Activated naive CD8-positive, alpha-beta T cell treated with anti-CD3 and anti-CD28 coated beads, Interleukin-2, amount 50 U/mL, for 24 hours (primary cell): ENCODE data around the gene TSPAN18.

Experiments used
- ATAC-seq: fragments of 150-1000 bp; cut with Tn5 transposase; one replicate; pipeline ENCODE4 v1.10.0; 2021
- DNase-seq: peaks from one replicate; pipeline ENCODE4 v3.0.0; 2021
- H3K27ac Mint-ChIP-seq: one replicate; pipeline ENCODE4 v1.8.0; 2021; ENCODE audit warnings: mild to moderate bottlenecking, mixed read lengths
- H3K27me3 Mint-ChIP-seq: one replicate; pipeline ENCODE4 v1.8.0; 2021; ENCODE audit warnings: mixed read lengths
- H3K36me3 Mint-ChIP-seq: one replicate; pipeline ENCODE4 v1.8.0; 2021; ENCODE audit warnings: low read depth, mixed read lengths
- H3K4me1 Mint-ChIP-seq: one replicate; pipeline ENCODE4 v1.8.0; 2021; ENCODE audit warnings: mixed read lengths
- H3K4me3 Mint-ChIP-seq: one replicate; pipeline ENCODE4 v1.8.0; 2021; ENCODE audit warnings: mild to moderate bottlenecking, moderate library complexity, mixed read lengths
- H3K9me3 Mint-ChIP-seq: one replicate; pipeline ENCODE4 v1.8.0; 2021; ENCODE audit warnings: mixed read lengths

Gene TSPAN18

DNA sequence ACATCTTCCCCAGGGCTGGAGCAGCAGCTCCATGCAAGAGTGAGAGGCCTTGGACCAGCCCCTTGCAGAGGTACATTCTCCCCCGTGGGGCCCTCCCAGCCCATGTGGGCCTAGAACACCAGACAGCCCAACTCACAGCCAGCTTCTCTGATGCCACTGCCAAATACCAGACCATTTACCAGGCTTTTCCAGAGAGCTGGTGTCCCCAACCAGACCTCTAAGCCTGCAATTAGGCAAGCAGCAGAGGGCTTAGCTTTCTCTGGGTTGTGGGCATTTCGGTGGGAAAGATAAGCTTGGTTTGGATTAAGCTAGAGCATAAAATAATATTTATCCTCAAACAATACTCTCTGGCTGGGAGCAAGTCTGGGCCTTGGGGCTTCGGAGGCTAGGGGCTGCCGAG is 148.3 kb downstream of the TSPAN18 start:
- Mint-ChIP-seq H3K27ac (no peak overlapping the region), H3K36me3 (no peaks in the 10 kb centered on the region), H3K27me3 (peaks cover 2% of the 10 kb centered on the region), H3K4me3 (no peak overlapping the region), H3K9me3 (no peaks in the 10 kb centered on the region), H3K4me1 (peaks cover 2% of the 10 kb centered on the region)
- ATAC-seq (no peak), DNase-seq (no peak)

DNA sequence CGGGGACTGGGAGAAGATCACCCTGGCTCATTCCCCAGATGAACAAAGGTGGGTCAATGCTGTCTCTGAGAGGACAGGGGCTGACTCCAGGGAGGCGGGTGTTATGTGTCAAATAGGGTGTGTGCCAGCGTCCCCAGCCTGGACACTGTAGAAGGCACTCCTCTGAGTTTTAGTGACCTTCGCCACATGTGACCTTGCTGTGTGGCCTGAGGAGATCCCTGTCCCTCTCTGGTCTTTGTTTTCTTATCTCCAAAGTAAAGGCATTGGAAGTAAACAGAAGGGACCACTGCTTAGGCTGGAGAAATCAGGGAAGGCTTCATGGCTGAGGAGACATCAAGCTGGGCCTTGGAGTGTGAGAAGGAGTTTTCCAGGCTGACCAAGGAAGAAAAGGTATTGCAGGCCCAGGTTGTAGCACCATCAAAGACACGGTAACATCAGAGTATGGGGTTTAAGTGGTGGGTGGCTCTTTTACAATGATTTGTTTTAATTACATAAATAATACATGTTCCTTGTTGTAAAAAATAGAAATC is 149.5 kb downstream of the TSPAN18 start:
- ATAC-seq (no peak), DNase-seq (no peak)
- Mint-ChIP-seq H3K4me1 (no peaks in the 10 kb centered on the region), H3K4me3 (no peak overlapping the region), H3K27me3 (no peaks in the 10 kb centered on the region), H3K27ac (no peak overlapping the region), H3K9me3 (no peaks in the 10 kb centered on the region), H3K36me3 (no peaks in the 10 kb centered on the region)

DNA sequence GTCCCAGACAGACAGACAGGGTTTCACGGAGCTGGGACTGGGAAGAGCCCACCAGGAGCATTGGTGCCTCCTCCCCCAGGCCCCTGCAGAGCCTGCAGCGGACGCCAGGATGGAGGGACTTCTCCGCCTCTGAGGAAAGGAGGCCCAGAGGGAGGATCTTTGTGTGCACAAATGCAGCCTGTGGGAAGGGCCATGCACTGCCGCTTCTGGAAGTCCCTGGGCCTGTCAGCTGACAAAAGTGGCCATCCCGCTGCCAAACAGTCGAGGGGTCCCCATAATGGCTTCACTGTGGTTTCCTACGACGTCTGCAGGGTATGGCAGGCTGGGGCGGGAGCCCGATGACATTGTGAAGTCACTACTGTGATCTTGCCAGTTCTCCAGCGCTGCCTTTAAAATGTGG is 150.1 kb downstream of the TSPAN18 start:
- no peak for ATAC-seq
- no peak for DNase-seq
- H3K27me3 Mint-ChIP-seq: no peaks in the 10 kb centered on the region
- no peak overlapping the region for H3K4me3 Mint-ChIP-seq
- H3K27ac Mint-ChIP-seq: no peak overlapping the region
- H3K4me1 Mint-ChIP-seq: no peaks in the 10 kb centered on the region
- H3K36me3 Mint-ChIP-seq: no peaks in the 10 kb centered on the region
- H3K9me3 Mint-ChIP-seq: no peaks in the 10 kb centered on the region

DNA sequence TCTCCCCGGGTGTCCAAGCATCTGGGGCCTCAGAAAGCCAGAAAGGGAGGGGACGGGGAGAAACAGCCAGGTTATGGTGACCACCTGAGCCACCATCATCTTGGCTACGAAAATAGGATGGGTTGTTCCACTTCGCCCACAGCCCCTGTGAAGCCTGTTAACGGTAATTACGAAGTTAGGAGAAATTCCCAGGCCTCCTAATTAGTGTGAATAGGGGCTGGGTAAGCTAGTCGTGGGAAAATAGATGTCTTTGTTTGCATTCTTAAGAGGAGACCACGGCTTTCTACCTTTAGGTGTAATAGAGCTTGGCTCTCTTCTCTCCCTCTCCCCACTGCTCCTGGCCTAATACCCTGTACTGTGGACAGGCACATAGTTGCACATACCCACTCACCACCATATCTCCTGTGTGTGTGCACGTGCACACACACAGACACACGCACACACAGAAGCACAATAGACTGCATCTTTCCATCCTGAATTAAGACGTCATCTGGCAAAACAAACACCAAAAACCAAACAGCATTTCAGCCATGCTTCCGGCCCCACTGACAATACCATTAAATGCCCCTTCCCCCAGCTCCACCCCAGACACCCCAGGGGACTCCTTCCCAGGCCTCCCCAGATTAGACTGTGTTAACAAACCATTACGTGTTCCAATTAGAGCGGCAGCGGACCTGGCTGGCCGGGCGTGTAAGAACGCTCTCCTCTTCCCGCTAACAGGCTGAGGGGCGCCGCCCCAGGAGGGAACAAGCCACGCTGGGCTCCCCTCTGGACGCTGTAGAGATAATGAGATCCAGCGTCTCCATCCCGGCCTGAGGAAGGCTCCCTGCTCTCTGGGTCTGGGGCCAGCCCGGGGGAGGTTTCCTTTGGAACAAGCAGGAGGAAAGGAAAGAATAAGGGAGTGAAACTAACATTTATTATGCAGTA is 151.1 kb downstream of the TSPAN18 start:
- DNase-seq: no peak
- Mint-ChIP-seq H3K4me1 (no peaks in the 10 kb centered on the region), H3K27me3 (no peaks in the 10 kb centered on the region)

DNA sequence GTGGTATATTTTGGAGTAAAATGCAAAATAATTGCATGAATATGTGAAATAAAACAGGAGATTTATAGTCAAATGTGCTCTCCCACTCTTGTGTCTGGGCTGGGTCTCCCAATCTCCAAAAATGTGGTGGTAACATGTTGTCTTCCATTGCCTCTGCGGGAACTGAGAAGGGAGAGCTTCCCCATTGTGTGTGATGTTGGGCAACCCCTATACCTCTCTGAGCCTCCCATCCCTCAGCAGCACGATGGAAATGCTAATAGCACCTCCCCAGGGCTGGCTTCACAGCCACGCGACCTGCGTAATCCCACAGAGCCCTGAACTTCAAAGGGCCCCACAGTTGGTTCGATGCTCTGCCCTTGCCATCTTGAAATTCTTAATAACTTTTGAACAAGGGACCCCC is 151.9 kb downstream of the TSPAN18 start:
- H3K4me1 Mint-ChIP-seq: no peaks in the 10 kb centered on the region
- ATAC-seq: no peak
- no peaks in the 10 kb centered on the region for H3K9me3 Mint-ChIP-seq
- H3K27ac Mint-ChIP-seq: no peak overlapping the region
- no peak overlapping the region for H3K4me3 Mint-ChIP-seq
- DNase-seq: no peak
- no peaks in the 10 kb centered on the region for H3K36me3 Mint-ChIP-seq
- H3K27me3 Mint-ChIP-seq: no peaks in the 10 kb centered on the region

More for the DNA sequence above, 151.1 kb downstream of the TSPAN18 start:
- no peaks in the 10 kb centered on the region for H3K9me3 Mint-ChIP-seq
- no peak overlapping the region for H3K27ac Mint-ChIP-seq
- no peak overlapping the region for H3K4me3 Mint-ChIP-seq
- ATAC-seq: no peak
- H3K36me3 Mint-ChIP-seq: no peaks in the 10 kb centered on the region

DNA sequence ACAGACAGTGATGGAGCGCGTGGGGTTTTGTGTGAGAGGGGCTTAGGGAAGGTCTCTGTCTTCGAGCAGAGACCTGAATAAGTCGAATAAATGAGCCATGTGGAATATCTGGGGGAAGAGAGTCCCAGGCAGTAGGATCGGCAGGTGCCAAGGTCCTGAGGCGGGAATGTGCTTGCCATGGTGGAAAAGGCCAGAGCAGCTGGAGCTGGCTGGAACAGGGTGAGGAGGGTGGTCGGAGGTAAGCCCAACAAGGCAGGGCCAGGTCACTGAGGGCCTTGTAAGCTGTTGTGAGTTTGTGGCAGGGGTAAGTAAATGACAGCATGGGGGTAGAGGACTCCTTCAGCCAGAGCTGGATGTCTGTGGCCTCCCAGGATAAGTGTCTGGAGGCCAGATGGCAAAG is 152.7 kb downstream of the TSPAN18 start:
- DNase-seq (no peak), ATAC-seq (no peak)
- Mint-ChIP-seq H3K36me3 (no peaks in the 10 kb centered on the region), H3K4me3 (no peak overlapping the region), H3K9me3 (no peaks in the 10 kb centered on the region), H3K4me1 (no peaks in the 10 kb centered on the region), H3K27me3 (no peaks in the 10 kb centered on the region), H3K27ac (no peak overlapping the region)

DNA sequence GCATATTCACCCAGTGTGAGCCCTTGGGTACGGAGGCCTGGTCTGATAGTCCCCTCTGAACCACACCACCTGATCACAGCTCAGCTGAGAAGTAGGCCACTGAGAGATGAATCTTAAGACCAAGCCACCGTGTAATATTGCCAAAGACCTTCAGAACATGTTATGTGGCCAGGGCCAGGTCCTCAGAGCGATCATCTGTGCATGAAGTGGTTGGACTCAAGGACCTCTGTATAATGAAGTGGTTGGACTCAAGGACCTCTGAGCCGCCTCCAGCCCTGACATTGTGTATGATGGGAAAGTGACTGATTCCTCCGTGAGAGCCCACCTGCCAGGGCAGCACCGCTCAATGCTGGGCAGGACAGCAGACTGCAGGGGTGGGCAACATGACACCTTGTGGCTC is 153.7 kb downstream of the TSPAN18 start:
- Mint-ChIP-seq H3K4me3 (no peak overlapping the region), H3K4me1 (no peaks in the 10 kb centered on the region), H3K9me3 (no peaks in the 10 kb centered on the region), H3K27ac (no peak overlapping the region), H3K27me3 (no peaks in the 10 kb centered on the region), H3K36me3 (no peaks in the 10 kb centered on the region)
- peak; percentile 25 for ATAC-seq
- no peak for DNase-seq

DNA sequence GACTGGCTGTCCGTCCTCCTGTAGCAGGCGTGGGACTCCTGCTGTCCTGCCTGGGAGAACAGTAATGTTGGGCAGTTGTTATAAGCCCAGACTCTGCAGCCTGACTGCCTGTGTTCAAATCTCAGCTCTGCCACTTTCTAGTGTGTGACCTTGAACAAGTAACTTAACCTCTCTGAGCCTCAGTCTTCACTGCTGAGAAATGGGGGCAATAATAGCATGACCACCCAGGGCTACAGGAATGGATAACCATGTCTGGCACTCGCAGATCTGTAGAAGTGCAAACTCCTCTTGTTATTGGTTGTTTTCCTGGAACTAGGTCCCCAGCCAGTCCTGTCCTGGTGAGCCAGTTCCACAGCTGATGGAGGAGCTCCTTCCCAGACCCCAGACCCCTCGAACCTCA is 154.2 kb downstream of the TSPAN18 start:
- Mint-ChIP-seq H3K4me1 (no peaks in the 10 kb centered on the region), H3K27ac (no peak overlapping the region), H3K9me3 (no peaks in the 10 kb centered on the region), H3K4me3 (no peak overlapping the region), H3K27me3 (no peaks in the 10 kb centered on the region), H3K36me3 (no peaks in the 10 kb centered on the region)
- no peak for DNase-seq
- ATAC-seq: no peak

DNA sequence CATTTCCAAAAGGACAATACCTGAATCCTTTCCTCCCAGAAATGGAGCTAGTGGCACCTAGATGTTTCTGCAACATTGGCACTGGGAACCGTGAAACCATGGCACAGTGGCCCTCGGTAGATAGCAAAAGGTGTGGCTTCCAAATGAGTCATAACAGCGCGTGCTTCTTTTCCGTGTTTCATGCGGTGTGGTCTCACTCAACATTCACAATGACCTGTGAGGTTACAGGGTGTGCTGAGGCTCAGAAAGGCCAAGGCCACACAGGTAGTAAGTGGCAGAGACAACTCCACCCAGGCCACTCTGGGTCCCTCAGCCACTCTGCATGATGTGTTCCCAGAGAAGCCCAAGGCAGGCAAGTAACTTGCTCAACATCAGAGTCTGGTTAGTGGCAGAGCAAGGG is 156.5 kb downstream of the TSPAN18 start:
- ATAC-seq (peak; percentile 22), DNase-seq (no peak)
- Mint-ChIP-seq H3K4me3 (no peak overlapping the region), H3K27ac (no peak overlapping the region), H3K9me3 (no peaks in the 10 kb centered on the region), H3K36me3 (no peaks in the 10 kb centered on the region), H3K27me3 (no peaks in the 10 kb centered on the region), H3K4me1 (no peaks in the 10 kb centered on the region)

DNA sequence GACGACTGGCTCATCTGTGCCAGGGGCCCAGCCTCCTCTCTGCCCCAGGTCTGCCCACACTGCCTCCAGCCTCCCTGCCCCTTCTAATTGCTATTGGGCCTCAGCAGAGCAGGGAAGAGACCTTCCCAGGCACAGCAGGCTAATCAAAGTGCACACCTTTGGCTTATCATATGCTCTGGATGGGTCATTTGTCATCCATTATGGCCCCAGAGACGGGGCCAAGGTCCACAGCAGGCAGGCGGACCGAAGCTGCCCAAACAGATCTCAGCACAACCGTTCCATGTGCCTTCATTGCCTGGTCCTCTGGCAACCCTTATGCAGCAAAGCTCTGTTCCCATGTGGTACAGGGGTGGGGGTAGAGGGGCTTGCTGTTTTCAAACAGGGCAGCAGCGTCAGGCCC is 157.3 kb downstream of the TSPAN18 start:
- Mint-ChIP-seq H3K4me3 (no peak overlapping the region), H3K9me3 (no peaks in the 10 kb centered on the region), H3K36me3 (no peaks in the 10 kb centered on the region), H3K27me3 (no peaks in the 10 kb centered on the region), H3K4me1 (no peaks in the 10 kb centered on the region), H3K27ac (no peak overlapping the region)
- DNase-seq (no peak), ATAC-seq (no peak)

DNA sequence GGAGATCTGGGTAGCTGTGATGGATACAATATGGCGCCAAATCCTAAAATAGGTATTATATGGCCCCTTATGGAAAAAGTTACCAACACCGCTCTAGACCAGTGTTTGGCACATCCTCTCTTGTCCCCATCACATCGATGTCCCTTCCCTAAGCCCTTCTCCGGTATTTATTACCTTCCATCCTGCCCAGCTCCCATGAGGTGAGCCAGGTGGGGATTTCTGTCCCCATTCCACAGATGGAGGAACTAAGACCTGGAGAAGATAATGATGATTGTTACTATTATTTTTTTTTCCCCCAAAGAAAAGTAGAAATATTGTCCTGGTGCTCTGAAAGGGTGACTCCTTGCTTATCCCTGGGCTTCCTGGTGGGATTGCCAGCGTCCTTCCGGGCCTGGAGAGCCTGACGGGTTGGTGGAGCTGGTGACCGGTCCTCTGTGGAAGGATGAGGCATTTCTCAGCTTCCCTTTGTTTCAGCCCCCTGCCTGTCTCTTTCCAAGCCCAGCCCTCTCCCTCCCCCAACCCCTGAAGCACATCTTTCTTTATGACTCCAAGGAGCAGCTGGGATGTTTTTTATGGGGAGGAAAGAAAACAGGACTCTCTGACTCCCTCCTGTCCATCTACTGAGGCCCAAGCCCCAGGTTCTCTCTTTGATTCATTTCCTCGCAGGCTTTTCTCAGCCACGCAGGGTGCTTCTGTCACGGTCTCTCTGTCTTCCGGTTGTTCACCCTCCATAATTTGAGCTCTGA is 158.5 kb downstream of the TSPAN18 start:
- Mint-ChIP-seq H3K27me3 (no peaks in the 10 kb centered on the region), H3K9me3 (no peaks in the 10 kb centered on the region), H3K4me3 (no peak overlapping the region), H3K27ac (no peak overlapping the region), H3K36me3 (no peaks in the 10 kb centered on the region), H3K4me1 (no peaks in the 10 kb centered on the region)
- ATAC-seq: no peak
- no peak for DNase-seq

DNA sequence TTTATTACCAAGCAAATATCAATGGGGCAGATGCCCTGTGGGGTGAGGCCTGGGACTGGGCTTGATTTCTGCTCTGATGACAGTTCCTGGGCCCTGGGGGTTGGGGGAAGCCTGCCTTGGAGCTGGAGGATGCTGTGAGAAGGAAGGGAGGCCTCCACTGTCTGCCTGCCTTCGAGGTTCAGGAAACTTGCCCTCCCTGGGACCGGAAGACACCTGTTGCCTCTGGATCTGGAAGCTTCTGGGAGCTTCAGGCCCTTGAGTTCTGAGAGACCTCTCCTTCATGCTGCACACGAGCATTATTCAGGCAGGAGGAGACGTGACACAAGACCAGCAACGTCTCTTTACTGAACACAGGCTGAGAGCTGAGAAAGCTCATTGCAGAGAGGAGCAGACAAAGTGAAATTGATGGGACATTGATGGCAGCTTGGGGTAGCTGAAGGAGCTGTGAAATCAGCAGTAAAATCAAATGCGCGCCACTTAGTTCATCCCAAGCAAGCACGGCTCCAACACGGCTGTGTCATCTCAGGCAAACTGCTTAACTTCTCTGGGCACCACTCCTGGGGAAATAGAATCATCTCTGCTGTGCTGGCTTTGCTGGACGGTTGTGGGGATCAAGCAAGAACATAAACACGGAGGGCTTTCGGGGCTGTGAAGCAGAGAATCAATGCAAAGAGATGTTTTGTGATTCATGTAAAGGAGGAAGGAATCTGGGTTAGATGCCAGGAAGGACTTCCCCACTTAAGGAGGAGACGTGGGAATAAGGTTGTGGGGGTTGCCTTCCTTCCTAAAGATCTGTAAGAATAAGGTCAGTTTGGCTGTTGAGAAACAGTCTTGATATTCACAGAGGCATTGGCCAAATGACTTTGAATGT is 159.4 kb downstream of the TSPAN18 start:
- no peak for DNase-seq
- no peaks in the 10 kb centered on the region for H3K9me3 Mint-ChIP-seq
- no peaks in the 10 kb centered on the region for H3K36me3 Mint-ChIP-seq
- no peak overlapping the region for H3K27ac Mint-ChIP-seq
- no peaks in the 10 kb centered on the region for H3K4me1 Mint-ChIP-seq
- no peak for ATAC-seq
- H3K27me3 Mint-ChIP-seq: no peaks in the 10 kb centered on the region
- no peak overlapping the region for H3K4me3 Mint-ChIP-seq

DNA sequence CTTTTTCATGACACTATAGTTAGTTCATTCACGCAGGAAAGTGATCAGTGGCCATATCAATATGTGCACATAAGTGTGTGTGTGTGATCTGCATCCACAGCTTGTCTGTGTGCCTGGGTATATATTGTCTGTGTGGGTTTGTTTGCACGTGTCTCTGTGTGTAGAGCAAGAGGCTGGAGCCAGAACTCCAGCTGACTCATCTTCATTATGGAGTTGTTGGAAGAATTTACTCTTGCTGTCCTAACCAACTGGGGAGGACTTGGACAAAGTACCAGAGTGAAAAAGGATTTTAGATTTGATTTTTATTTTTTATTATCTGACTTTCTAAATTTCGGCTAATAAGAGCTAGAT is 160.0 kb downstream of the TSPAN18 start:
- Mint-ChIP-seq H3K9me3 (no peaks in the 10 kb centered on the region), H3K27ac (no peak overlapping the region), H3K27me3 (no peaks in the 10 kb centered on the region), H3K4me3 (no peak overlapping the region), H3K4me1 (no peaks in the 10 kb centered on the region), H3K36me3 (no peaks in the 10 kb centered on the region)
- no peak for DNase-seq
- no peak for ATAC-seq

DNA sequence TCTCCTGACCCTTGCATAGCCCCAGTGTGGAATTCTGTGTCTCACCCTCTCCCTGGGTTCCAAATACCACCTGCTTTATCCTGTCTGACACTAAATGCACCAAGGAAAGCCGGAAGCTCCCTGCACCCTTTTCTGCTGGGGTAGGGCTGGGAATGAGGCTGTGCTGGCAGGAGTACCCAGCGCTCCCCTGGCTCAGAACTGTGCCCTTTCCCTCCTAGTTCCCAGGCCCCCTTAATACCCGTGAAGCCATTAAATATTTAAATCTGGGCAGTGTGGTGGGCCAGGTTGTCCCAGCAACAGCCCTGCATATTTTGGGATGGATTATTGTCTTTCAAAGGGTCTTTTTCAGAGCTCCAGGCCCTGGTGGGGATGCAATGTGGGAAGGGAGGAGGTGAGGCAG is 160.9 kb downstream of the TSPAN18 start:
- H3K4me3 Mint-ChIP-seq: no peak overlapping the region
- no peak overlapping the region for H3K27ac Mint-ChIP-seq

More for the DNA sequence above, 160.9 kb downstream of the TSPAN18 start:
- ATAC-seq: no peak
- no peaks in the 10 kb centered on the region for H3K4me1 Mint-ChIP-seq
- no peaks in the 10 kb centered on the region for H3K27me3 Mint-ChIP-seq
- H3K36me3 Mint-ChIP-seq: no peaks in the 10 kb centered on the region
- DNase-seq: no peak
- no peaks in the 10 kb centered on the region for H3K9me3 Mint-ChIP-seq
